KOPT-K1 (cell line): ENCODE measurements around the gene SUN1.

Experiments
- H3K27ac ChIP-seq: fragments of 200-600 bp; sonication (generic); 2 replicates; pipeline ENCODE4 v1.5.1; 2016; ENCODE audit warnings: antibody characterized with exemption, mild to moderate bottlenecking, low read depth, low read length; ENCODE audit not compliant: poor library complexity, severe bottlenecking
- H3K36me3 ChIP-seq: fragments of 200-600 bp; sonication (generic); 2 replicates; pipeline ENCODE4 v1.5.1; 2017; ENCODE audit warnings: antibody characterized with exemption, mild to moderate bottlenecking, low read length, moderate library complexity; ENCODE audit not compliant: insufficient read depth
- H3K9me3 ChIP-seq: fragments of 200-600 bp; sonication (generic); 2 replicates; pipeline ENCODE4 v1.5.1; 2017; ENCODE audit warnings: antibody characterized with exemption, low read length, mild to moderate bottlenecking; ENCODE audit not compliant: insufficient read depth, poor library complexity, severe bottlenecking

SUN1 gene

DNA sequence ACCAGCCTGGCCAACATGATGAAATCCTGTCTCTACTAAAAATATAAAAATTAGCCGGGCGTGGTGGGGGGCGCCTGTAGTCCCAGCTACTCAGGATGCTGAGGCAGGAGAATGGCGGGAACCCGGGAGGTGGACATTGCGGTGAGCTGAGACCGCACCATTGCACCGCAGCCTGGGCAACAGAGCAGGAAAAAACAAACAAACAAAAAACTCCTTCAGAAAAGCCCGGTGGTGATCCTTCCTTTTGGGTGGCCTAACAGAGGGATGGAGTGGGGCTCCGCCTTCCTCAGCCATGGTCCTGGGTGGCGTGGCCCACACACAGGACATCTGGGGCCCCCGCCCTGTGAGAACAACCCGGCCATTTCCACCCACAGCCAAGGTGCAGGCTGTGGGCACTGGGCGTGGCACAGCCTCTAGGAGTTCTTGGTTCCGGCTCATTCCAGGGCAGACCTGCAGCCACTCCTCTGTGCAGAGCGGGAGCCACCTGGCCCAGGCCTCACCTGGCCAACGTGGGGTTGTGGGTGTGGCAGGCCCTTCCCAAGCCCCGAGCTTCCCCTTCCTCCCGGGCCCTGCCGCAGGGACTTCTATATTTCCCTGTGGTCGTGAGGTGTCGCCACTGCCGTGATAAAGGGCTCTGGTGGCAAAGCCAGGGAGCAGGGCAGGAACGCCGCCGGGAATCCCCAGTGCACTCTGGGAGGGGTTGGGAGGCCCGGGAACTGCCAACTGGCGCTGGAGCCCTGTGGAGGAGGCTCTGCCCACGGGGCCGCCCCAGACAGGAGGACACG is 81.7 kb downstream of the SUN1 start:
- no peaks in the 10 kb centered on the region for H3K9me3 ChIP-seq
- no peaks in the 10 kb centered on the region for H3K36me3 ChIP-seq
- no peak overlapping the region for H3K27ac ChIP-seq

DNA sequence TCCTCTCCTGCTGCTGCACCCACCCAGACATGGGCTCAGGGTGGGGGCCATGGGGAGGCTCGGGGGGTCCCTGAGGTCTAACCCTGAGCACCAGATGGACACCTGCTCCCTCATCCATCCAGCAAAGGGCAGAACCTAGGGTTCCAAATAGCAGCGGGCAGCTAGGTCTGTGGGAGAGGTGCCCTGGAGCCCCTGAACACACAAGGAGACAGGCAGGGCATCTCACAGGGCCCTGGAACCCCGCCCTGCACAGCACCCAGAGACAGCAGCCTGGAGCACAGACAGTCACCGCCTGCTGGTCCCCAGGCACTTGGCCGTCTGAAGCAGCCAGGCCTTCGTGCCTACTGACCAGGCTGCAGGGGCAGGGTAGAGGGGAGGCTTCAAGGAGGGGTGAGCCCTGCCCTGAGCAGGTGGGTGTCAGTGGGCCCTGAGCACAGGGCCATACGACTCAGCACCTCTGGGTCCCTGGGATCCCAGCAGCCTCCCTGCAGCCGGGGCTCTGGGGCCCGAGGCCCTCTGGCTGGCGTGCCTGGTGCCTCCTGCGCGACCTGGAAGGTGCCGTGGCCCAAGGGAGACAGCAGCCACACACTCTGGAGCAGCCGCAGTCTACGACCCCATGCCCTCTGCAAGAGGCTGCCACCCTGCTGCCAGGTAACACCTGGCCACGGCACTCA is 82.4 kb downstream of the SUN1 start:
- Histone ChIP-seq H3K27ac (no peak overlapping the region), H3K36me3 (no peaks in the 10 kb centered on the region), H3K9me3 (no peaks in the 10 kb centered on the region)

DNA sequence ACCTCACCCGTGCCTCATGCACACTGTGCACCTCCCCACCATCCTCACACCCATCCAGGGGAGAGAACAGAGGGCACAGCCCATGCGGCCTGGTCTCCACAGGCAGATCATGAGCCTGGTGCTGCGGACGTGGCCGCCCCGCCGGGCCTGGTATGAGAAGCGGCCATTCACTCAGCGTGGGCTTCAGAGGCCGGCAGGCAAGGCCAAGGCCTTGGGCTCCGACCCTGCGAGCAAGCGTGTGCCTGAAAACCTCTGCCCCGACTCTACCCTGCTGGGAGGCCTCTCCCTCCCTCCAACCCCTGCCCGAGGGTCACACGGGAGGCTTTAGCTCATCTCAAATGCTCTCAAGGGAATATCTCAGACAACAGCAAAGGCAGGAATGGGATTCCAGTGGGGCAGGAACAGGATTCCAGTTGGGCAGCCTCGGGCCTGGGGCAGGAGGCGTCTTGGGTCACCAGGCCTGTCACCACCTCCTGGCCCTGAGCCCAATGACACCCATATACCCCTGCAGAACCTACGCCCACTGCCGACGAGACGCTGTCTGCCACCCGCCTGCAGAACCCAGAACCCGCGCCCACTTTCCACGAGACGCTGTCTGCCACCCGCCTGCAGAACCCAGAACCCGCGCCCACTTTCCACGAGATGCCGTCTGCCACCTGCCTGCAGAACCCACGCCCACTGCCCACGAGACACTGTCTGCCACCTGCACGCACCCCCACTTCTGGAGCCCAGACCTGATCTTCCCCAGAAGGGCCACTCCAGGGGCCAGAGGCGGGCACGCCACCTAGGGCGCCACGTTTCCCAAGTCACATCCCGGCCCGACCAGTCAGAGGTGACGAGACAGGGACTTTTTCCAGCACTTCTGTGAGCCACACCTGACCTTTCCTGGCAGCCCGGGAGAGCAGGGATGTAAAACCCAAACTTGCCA is 83.3 kb downstream of the SUN1 start:
- H3K27ac ChIP-seq: no peak overlapping the region
- H3K9me3 ChIP-seq: no peaks in the 10 kb centered on the region
- H3K36me3 ChIP-seq: no peaks in the 10 kb centered on the region

DNA sequence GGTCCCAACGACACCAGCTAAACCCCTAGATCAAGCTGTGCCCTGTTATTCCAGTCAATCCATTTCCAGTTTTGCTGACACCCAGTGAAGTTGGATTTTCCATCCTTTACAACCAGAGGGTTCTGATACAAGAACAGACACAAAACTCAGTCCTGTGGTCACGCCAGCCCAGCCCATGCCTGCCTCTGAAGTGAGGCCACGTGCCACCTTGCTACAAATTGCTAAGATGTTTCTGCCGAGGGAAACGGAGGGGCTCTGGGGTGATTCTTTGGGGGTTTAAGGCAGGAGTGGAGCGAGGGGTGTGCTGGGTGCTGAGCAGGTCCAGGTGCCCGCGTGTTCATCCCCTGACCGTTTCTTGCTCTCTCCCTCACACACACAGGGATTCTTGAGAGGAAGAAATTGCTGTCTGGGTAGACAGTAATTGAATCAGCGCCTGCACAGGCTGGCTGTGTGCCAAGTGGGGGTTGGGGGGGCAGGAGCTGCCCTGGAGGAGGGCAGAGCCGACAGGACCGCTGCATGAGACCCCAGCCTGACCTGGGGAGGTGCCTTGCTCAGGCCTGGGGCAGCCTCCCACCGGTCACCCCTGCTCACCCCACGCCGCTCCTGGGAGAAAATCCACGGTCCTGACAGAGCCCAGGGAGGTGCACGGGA is 84.1 kb downstream of the SUN1 start:
- H3K27ac ChIP-seq: no peak overlapping the region
- no peaks in the 10 kb centered on the region for H3K36me3 ChIP-seq
- H3K9me3 ChIP-seq: no peaks in the 10 kb centered on the region

DNA sequence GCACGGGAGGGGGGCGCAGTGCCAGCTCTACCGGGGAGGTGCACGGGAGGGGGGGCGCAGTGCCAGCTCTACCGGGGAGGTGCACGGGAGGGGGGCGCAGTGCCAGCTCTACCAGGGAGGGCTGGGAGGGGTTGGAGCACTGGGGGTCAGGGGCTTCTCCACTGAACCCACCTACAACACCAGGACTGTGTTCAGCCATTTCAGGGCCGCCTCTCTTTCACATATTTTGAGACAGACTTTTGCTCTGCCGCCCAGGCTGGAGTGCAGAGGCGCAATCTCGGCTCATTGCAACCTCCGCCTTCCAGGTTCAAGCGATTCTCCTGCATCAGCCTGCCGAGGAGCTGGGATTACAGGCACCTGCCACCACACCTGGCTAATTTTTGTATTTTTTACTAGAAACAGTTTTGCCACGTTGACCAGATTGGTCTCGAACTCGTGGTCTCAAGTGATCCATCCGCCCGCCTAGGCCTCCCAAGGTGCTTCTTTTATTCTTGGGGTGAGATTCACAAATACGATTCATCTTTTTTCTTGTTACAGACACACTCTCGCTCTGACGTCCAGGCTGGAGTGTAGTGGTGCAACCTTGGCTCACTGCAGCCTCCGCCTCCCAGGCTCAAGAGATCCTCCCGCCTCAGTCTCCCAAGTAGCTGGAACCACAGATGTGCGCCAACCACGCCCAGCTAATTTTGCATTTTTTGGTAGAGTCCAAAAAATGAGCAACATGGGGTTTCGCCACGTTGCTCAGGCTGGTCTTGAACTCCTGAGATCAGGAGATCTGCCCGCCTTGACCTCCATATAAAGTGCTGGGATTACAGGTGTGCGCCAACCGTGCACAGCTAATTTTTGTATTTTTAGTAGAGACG is 85.2 kb downstream of the SUN1 start:
- Histone ChIP-seq H3K27ac (no peak overlapping the region), H3K9me3 (no peaks in the 10 kb centered on the region), H3K36me3 (no peaks in the 10 kb centered on the region)

DNA sequence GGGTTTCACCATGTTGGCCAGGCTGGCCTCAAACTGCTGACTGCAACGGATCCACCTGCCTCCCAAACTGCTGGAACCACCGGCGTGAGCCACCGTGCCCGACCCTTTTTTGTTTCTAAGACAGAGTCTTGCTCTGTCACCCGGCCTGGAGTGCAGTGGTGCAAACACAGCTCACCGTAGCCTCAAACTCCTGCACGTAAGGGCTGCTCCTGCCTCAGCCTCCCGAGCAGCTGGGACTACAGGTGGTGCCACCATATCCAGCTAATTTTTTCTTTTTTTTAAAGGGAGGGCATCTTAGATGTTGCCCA is 85.8 kb downstream of the SUN1 start:
- Histone ChIP-seq H3K27ac (no peak overlapping the region), H3K36me3 (no peaks in the 10 kb centered on the region), H3K9me3 (no peaks in the 10 kb centered on the region)

DNA sequence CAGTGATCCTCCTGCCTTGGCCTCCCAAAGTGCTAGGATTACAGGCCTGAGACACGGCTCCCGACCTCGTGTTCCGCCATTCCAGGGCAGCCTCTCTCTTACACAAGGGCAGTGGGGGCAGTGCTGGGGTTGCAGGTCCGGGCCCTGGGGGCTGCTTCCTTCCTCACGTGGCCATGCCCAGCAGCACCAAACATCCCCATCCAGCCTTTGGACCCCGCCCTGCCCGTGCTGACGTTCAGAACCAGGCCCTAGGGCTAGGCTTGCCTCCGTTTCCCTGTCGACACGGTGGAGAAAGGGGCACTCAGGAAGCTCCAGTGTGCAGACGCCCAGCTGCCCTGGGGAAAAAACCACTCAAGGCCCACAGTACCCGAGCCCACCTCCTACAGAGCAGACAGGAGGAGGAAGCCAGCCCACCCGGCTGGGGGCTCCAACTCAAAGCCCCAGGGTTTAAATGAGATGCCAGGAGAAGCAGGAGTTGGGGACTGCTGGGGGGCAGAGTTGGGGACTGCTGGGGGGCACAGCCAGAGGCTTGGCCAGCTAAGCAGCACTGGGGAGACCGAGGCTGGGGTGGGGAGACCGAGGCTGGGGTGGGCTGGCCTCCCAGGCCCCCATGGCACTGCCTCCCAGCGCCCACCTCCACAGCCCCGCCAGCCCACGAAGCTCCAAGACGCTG is 86.3 kb downstream of the SUN1 start:
- H3K9me3 ChIP-seq: no peaks in the 10 kb centered on the region
- no peaks in the 10 kb centered on the region for H3K36me3 ChIP-seq
- no peak overlapping the region for H3K27ac ChIP-seq

DNA sequence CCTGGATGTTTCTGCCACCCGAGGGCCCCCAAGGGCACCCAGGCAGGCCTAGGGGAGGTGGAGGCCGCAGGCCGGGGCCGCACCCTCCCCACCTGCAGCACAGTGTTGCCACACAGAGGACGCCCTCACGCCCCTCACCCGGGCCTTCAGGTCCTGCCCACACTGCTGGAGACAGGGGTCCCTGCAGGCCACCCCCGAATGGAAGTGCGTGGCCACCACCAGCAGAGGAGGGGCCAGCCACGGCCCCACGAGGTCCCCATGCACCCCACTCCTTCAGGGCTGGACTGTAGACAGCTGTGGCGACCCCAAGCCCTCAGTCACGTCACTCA is 86.8 kb downstream of the SUN1 start:
- H3K27ac ChIP-seq: no peak overlapping the region
- H3K36me3 ChIP-seq: no peaks in the 10 kb centered on the region
- no peaks in the 10 kb centered on the region for H3K9me3 ChIP-seq

DNA sequence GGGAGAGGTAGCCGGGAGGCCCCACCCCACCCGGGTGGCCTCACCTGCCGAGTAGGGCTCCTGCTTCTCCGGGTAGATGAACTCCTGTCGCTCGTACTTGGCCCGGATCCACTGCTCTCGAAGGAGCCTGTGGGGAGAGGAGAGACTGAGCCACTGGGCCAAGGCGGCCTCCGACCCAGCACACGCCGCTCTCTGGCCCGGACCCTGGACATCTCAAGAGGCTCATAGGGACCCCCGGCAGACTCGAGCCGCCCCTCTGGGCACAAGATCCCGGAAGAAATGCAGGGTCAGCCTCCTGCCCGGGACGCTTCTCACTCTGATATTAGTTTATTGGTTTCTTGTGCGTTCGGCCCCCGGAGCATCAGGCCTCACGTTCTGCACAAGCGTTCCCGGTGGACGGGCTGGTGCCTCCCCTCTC is 87.7 kb downstream of the SUN1 start:
- H3K9me3 ChIP-seq: no peaks in the 10 kb centered on the region
- H3K27ac ChIP-seq: no peak overlapping the region
- no peaks in the 10 kb centered on the region for H3K36me3 ChIP-seq

DNA sequence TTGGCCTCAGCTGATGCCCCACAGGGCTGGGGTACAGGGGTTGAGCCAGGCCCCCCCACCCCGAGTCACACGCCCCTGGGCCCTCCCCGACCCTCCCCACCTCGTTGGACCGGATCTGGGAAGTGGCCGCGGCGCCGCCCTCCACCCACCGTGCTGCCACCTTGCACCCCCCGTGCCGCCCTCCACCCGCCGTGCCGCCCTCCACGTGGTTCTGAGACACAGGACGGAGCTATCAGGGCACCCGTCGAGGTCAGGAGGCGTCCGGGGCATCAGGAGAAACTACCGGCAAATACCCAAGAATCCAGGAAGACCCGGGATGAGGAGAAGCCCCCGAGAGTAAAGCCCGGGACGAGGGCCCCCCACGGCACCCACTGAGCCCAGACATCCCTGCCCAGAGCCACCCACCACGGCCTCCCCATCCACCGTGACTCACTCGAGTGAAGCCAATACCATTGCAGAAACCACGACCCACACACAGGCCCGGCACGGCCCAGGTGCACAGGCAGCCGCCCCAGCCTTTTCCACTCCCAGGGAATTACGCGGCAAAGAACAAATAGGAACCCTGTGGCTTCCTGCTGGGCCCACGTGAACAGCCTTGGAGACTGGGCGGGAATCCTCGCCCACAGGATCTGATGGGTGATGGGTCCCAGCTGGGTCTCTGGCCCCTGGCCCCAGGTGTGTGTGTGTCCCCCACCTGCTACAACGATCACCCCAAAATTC is 88.2 kb downstream of the SUN1 start:
- Histone ChIP-seq H3K9me3 (no peaks in the 10 kb centered on the region), H3K27ac (no peak overlapping the region), H3K36me3 (no peaks in the 10 kb centered on the region)

DNA sequence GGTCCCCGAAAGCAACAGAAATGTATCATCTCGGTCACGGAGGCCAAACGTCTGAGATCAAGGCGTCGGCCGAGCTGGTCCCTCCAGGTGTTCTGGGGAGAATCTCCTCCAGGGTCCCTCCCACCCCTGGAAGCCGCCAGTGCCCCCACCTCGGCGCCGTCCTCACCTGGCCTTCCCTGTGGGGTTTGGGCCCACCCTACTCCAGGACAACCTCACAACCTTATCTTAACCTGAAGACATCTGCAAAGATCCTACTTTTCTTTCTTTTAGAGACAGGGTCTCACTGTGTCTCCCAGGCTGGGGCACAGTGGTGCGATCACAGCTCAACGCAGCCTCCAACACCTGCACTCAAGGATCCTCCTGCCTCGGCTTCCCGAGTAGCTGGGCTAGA is 88.8 kb downstream of the SUN1 start:
- Histone ChIP-seq H3K27ac (no peak overlapping the region), H3K9me3 (no peaks in the 10 kb centered on the region), H3K36me3 (no peaks in the 10 kb centered on the region)

DNA sequence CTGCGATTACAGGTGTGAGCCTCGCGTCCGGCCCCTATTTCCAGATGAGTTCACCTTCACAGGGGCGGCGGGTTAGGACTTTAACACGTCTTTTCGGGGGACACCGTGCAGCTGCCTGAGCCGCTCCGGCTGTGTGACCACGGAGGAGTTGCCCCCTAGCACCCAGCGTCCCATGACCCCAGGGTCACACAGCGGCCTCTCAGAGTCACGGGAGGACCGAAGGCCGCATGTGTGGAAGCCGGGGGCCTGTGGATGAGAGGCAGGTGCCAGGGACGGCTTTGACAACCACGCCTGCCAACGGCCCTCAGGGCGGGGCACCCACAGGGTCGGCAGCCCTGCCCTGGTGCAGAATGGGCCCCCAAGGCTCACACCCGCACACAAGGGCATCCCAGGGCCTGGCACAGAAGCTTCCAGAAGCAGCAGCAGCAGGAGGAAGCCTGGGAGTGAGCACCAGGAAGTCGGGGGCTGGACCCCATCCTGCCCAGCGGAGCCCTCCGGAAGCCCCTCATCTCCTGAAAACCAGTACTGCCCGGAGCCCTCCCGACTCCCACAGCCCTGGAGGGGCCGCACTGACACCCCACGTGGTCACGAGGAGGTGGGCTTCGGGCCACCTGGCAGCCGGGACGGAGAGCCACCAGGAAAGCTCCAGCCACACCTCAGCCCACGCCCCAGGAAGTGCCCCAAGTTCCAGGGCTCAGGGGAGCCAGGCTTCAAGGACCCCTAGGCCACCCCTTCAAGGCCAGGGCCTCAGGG is 89.5 kb downstream of the SUN1 start:
- Histone ChIP-seq H3K36me3 (no peaks in the 10 kb centered on the region), H3K9me3 (no peaks in the 10 kb centered on the region), H3K27ac (peak overlapping the region; percentile 85)
